ENCODE results near the gene SYNGAP1. TPM values are rescaled to one million over a fixed set of nuclear protein-coding genes. Genes with fewer than 3 reads are reported as not detected.

SYNGAP1 gene
- total and polyA plus RNA-seq, 9 of the 15 experiments (the other 6 are each of a cell fraction or from before 2014, with no cell fraction given): 0.01 to 22.8 (median 3.2) TPM

- ChIA-PET POLR2A (interaction anchor here (0.9 to 1.3 kb wide), 3 partner anchors 8 to 27 kb away, joined by 3 to 4 read pairs (median 3); no protein-coding TSS in a partner anchor), CTCF (ENCODE audit: low intra/inter-chr PET ratio) (no interaction called here)
- H3K36me3 ChIP-seq (ENCODE audit: control insufficient read depth, insufficient read depth, low read length): peaks cover 33% of the 10 kb centered on the region; the same call in 2 of the 3 replicates
- no peak overlapping the region for H2AFZ ChIP-seq (ENCODE audit: low read depth, low read length)
- H3K4me3 ChIP-seq: peak overlapping the region; percentile 74
- intact Hi-C loops (cut with micrococcal nuclease): loop anchor here (5.0 kb wide), 2 partner anchors 45 to 95 kb away; partner anchors contain the start of gene RGL2
- in situ Hi-C loops (cut with MboI): no loop called here
- DNase-seq (ENCODE audit: extremely low read depth in 1 of 4, low spot score in 3 of 4) (peak in 2 of 4 experiments; percentile 44 to 58), FAIRE-seq (no peak), ATAC-seq (peak; percentile 9)
- no peaks in the 10 kb centered on the region for H3K27me3 ChIP-seq (ENCODE audit: control insufficient read depth in 2 of 2, insufficient read depth in 2 of 2, low read length in 2 of 2)
- no TSS peak for BruUV-seq (replicated peaks)
- H3K4me2 ChIP-seq (ENCODE audit: insufficient read depth, low read length): peak overlapping the region; percentile 93
- H3K79me2 ChIP-seq (ENCODE audit: control insufficient read depth, insufficient read depth, low read length): peaks cover 57% of the 10 kb centered on the region
- H3K27ac ChIP-seq (ENCODE audit: extremely low read depth, low read depth, low read length): peak overlapping the region; percentile 89
- WGBS (ENCODE audit: insufficient coverage, low coverage, missing lambda C conversion rate): 3% methylated on average over 5 of the region's 5 CpGs
- no peaks in the 10 kb centered on the region for H3K9me3 ChIP-seq (replicated peaks; ENCODE audit: control insufficient read depth, insufficient read depth, low read depth, low read length)
- 0 out of 2 replicates have a peak, but pooled peaks cover 3% of the 10 kb centered on the region for H4K20me1 ChIP-seq (replicated peaks; ENCODE audit: control insufficient read depth, insufficient read depth, low read length)
- H3K9ac ChIP-seq (ENCODE audit: insufficient read depth in 1 of 2, low read depth in 2 of 2, low read length in 2 of 2): peak overlapping the region; percentile 92; a peak in 3 of 4 replicates
- peaks cover 19 to 22% of the 10 kb centered on the region in 2 experiments for H3K4me1 ChIP-seq (replicated peaks in 1 of 2; ENCODE audit: control insufficient read depth in 2 of 2, insufficient read depth in 2 of 2, low read length in 2 of 2)
- no peaks in the 10 kb centered on the region for H3K9me1 ChIP-seq (ENCODE audit: control insufficient read depth, insufficient read depth, low read length)
- TF ChIP-seq KDM1A (IDR thresholded peaks at IDR 0.05) (peak in 1 of 2 experiments; percentile 70; a peak in 2 of 4 replicates), SRSF3 (IDR thresholded peaks at IDR 0.05; ENCODE audit: insufficient read depth, low read length) (no peak), USF1 (CRISPR knock-in tag; IDR thresholded peaks at IDR 0.05) (no peak), HIVEP1 (CRISPR knock-in tag; IDR thresholded peaks at IDR 0.05) (no peak), SMARCA4 (IDR thresholded peaks at IDR 0.05) (peak; percentile 36; the same call in 1 of the 2 replicates), UBTF (IDR thresholded peaks at IDR 0.05; ENCODE audit: borderline replicate concordance in 1 of 2, low read depth in 2 of 2, low read length in 2 of 2) (no peak), CSDE1 (IDR thresholded peaks at IDR 0.05) (peak in 1 of 2 experiments; percentile 55; a peak in 1 of 4 replicates), PTTG1 (tag; IDR thresholded peaks at IDR 0.05; ENCODE audit: low read depth) (no peak), NFIC (IDR thresholded peaks at IDR 0.05) (no peak; the same call in 1 of the 2 replicates), MAFF (IDR thresholded peaks at IDR 0.05; ENCODE audit: low read length) (no peak), NCOR1 (IDR thresholded peaks at IDR 0.05) (peak; percentile 39; the same call in 1 of the 2 replicates), MEIS2 (IDR thresholded peaks at IDR 0.05; ENCODE audit: partially characterized antibody) (peak; percentile 78), ARID1B (IDR thresholded peaks at IDR 0.05) (0 out of 2 replicates have a peak, but pooled peaks have one; percentile 35), DNMT1 (IDR thresholded peaks at IDR 0.05) (no peak), TRIM24 (IDR thresholded peaks at IDR 0.05) (0 out of 4 replicates have a peak, but pooled peaks have one; percentile 5 to 8), DPF2 (IDR thresholded peaks at IDR 0.05) (peak; percentile 54; the same call in 1 of the 2 replicates), JUNB (CRISPR knock-in tag; conservative IDR thresholded peaks at IDR 0.05) (no peak), DACH1 (IDR thresholded peaks at IDR 0.05; ENCODE audit: partially characterized antibody) (peak; percentile 65), CBFA2T3 (IDR thresholded peaks at IDR 0.05) (peak; percentile 45), TBP (optimal IDR thresholded peaks at IDR 0.05; ENCODE audit: low read depth, low read length) (peak; percentile 14)
- TF ChIP-seq, protein P1, sequence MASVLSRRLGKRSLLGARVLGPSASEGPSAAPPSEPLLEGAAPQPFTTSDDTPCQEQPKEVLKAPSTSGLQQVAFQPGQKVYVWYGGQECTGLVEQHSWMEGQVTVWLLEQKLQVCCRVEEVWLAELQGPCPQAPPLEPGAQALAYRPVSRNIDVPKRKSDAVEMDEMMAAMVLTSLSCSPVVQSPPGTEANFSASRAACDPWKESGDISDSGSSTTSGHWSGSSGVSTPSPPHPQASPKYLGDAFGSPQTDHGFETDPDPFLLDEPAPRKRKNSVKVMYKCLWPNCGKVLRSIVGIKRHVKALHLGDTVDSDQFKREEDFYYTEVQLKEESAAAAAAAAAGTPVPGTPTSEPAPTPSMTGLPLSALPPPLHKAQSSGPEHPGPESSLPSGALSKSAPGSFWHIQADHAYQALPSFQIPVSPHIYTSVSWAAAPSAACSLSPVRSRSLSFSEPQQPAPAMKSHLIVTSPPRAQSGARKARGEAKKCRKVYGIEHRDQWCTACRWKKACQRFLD (CRISPR knock-in tag; IDR thresholded peaks at IDR 0.05): no peak
Measured at GRCh38 chr6:33392595-33392948, 27.3 kb upstream of the SYNGAP1 start.
